ENCODE data around the gene RANBP3.
"Not testable (repeated sequence)": the region's sequence is repeated elsewhere in the genome, so short reads cannot be mapped to it uniquely, and the experiment has no call there.

RANBP3 gene

GRCh38 chr19:5882421-5882968, 95.4 kb downstream of the RANBP3 start:
- DNase-seq (ENCODE audit: extremely low read depth, low read depth), result no peak
- TF ChIP-seq CTCF (IDR thresholded peaks at IDR 0.05; ENCODE audit: low read depth, low read length), result no peak

- TF ChIP-seq CTCF (IDR thresholded peaks at IDR 0.05; ENCODE audit: low read depth, low read length), result no peak
- no peak for DNase-seq (ENCODE audit: extremely low read depth, low read depth)
These were observed 96.2 kb downstream of the RANBP3 start for GRCh38 chr19:5881543-5882299.

DNA sequence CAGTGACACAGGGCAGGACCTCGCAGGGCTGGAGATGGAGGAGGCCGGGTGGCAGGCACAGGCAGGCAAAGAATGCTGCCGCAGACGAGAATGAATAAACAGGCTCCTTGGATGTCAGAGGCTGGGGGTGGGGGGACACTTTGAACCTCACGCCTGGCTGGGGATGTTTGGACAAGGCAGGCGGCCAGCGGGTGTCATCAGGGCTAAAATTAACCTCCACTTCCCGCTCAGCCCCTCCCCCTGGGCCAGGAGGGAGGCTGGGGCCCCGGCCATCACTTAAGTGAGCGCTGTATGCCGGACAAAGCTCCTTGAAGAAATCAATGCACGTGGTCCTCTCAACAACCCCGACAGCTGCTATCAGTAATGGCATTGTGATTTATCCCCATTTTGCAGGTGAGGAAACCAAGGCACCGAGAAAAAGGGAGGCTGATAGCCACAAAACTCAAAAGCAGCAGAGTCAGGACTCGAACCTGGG, 97.3 kb downstream of the RANBP3 start:
- no peak for DNase-seq (ENCODE audit: extremely low read depth, low read depth)
- no peak for TF ChIP-seq CTCF (IDR thresholded peaks at IDR 0.05; ENCODE audit: low read depth, low read length)

GRCh38 chr19:5880196-5880595, 97.7 kb downstream of the RANBP3 start:
- TF ChIP-seq CTCF (IDR thresholded peaks at IDR 0.05; ENCODE audit: low read depth, low read length), result no peak

DNA sequence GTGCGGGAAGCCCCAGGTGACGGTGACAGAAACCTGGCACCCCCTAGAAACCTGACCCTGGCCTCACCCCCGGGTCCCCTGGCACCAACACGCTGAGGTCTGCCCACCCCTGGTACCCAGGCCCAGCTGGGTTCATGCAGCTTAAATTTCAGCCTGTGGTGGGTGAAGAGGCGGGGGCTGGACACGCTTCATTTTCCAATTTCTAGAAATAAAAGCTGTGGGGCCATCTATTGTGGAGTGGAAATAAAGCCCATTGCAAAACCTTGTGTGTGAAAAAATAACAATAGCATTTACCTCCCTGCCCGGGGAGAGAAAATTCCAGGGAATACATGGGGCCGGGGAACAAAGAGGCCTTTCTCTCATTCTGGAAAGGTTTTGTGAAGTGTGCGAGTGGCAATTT, 100.1 kb downstream of the RANBP3 start:
- no peak for TF ChIP-seq CTCF (IDR thresholded peaks at IDR 0.05; ENCODE audit: low read depth, low read length)
- no peak for DNase-seq (ENCODE audit: extremely low read depth, low read depth)

More at GRCh38 chr19:5880196-5880595, 97.7 kb downstream of the RANBP3 start:
- DNase-seq (ENCODE audit: extremely low read depth, low read depth), result no peak

DNA sequence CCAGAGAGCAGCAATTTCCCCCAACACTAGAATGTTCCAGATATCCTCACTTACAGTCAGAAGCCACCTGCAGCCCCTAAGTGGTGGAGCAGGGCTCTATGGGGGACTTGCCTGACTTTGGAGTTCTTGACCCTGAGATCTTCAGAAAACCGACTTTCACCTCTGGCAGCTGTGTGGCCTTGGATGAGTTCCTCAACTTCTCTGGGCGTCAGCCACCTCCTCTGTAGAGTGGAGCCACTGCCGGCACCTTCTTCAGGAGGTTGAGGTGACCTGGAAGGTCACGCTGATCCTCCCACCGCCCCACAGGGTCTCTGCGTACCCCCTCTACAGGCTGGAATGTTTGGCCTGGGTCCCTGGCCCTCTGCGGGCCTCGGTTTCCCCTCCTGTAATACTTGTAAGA, 100.5 kb downstream of the RANBP3 start:
- DNase-seq (ENCODE audit: extremely low read depth, low read depth), result no peak
- TF ChIP-seq CTCF (IDR thresholded peaks at IDR 0.05; ENCODE audit: low read depth, low read length), result no peak

GRCh38 chr19:5874496-5874895, 103.4 kb downstream of the RANBP3 start:
- not testable (repeated sequence) for DNase-seq (ENCODE audit: extremely low read depth, low read depth)
